Mononuclear cell (primary cell): ENCODE results near the gene SNRNP35. TPM values are rescaled to one million over a fixed set of nuclear protein-coding genes. Genes with fewer than 3 reads are reported as not detected.
"Not testable (repeated sequence)": the region's sequence is repeated elsewhere in the genome, so short reads cannot be mapped to it uniquely, and the experiment has no call there.

Experiments used
- H3K27me3 ChIP-seq: 2 replicates; pipeline ENCODE4 v1.6.0; 2011; ENCODE audit warnings: low read length, control low read depth; ENCODE audit not compliant: insufficient read depth
- H3K4me1 ChIP-seq: 2 replicates; pipeline ENCODE4 v1.5.1; 2011; ENCODE audit warnings: mild to moderate bottlenecking, low read length, control low read depth; ENCODE audit not compliant: insufficient read depth
- H3K4me3 ChIP-seq: 2 replicates; pipeline ENCODE4 v1.5.1; 2011; ENCODE audit warnings: mild to moderate bottlenecking, low read length, moderate library complexity
- H3K9me3 ChIP-seq: 2 replicates; pipeline ENCODE4 v1.5.1; 2011; ENCODE audit warnings: low read depth, mild to moderate bottlenecking, control low read depth, low read length
- total RNA-seq: library from RNA; depleted of rRNA; stranded (reverse); fragments of >200 nt; gene quantifications from one replicate; pipeline ENCODE4 v1.2.3, GENCODE V29; 2012

SNRNP35 gene
- total RNA-seq, 1 donor, result 13.7 TPM

DNA sequence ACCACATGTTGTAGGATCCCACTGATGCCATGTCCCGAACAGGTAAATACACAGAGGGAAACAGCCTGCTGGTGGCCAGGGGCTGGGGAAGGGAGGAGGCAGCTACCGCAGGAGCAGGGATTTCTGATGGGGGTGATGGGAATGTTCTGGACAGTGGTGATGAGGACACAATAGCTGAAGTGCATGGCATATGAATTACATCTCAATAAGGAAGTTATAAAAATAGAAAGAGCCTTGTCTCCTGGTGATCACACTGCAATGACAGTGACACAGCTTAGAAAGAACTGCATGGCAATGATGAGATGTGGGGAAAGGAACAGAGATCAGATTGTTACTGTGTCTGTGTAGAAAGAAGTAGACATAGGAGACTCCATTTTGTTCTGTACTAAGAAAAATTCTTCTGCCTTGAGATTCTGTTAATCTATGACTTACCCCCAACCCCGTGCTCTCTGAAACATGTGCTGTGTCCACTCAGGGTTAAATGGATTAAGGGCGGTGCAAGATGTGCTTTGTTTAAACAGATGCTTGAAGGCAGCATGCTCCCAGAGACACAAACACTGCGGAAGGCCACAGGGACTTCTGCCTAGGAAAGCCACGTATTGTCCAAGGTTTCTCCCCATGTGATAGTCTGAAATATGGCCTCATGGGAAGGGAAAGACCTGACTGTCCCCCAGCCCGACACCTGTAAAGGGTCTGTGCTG, 34.5 kb downstream of the SNRNP35 start:
- not testable (repeated sequence) for H3K27me3 ChIP-seq, H3K9me3 ChIP-seq, H3K4me3 ChIP-seq, H3K4me1 ChIP-seq

DNA sequence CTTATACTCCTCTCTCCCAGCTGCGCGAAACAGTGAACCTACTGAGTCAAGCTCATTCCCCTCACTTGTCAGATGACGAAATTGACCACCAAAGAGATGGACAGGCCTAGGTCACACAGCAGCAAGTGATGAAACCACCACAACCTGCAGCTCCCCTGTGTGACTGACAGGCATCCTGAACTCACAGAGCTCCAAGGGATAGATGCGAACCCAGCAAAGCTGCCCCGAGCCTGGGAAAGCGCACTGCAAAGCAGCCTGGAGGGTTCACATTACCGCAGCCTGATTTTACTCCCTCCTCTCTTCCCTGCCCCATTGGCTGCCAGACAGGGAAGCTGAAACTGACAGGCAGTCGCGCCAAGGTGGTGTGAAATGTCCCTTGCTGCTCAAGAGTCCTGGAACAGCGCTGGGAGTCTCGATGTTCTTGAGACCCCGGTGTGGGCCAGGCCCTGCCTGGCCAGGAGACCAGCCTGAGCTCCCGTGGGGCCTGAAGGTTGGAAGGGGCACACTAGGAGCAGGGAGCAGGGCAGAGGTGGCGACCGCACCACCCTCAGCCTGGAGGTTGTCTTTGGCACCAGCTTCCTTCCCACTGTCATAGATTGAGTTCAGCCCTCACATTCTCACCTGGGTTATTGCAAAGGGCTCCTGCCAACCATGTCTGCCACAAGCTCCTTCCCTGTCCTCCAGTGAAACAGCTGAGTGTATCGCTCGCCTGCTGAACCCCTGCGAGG, 36.3 kb downstream of the SNRNP35 start:
- no peaks in the 10 kb centered on the region for H3K4me1 ChIP-seq
- H3K9me3 ChIP-seq, result no peaks in the 10 kb centered on the region
- H3K27me3 ChIP-seq, result no peaks in the 10 kb centered on the region
- no peak overlapping the region for H3K4me3 ChIP-seq

- Histone ChIP-seq H3K27me3 (no peaks in the 10 kb centered on the region), H3K4me1 (no peaks in the 10 kb centered on the region), H3K9me3 (no peaks in the 10 kb centered on the region), H3K4me3 (no peak overlapping the region)
These were observed 39.1 kb downstream of the SNRNP35 start for GRCh38 chr12:123497065-123497464.

DNA sequence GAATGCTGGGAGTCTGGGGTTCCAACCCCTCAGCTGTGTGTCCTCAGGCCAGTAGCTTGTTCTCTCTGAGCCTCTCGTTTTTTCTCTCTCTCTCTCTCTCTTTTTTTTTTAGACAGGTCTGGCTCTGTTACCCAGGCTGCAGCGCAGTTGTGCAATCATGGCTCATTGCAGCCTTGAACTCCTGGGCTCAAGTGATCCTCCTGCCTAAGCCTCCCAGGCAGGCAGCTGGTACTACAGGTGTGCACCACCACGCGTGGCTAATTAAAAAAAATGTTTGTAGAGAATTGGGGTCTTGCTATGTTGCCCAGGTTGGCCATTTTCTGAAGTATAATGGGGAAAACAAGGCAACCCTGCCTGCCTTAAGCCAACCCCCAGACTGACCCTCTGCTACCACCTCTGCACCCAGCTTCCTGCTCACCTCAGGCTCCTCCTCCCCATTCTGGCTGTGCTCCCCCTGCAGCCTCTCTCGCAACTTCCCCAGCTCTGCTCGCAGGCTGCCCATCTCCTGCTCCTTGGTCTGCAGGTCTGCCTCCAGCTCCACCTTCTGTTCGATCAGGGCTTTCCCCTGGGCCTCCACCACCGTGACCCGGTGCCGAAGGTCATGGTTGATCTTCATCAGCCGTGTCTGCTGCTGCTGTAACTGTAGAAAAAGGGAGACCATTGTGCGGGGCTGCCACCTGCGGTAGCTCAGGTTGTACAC, 40.3 kb downstream of the SNRNP35 start:
- no peak overlapping the region for H3K4me3 ChIP-seq
- no peaks in the 10 kb centered on the region for H3K4me1 ChIP-seq
- no peaks in the 10 kb centered on the region for H3K27me3 ChIP-seq
- no peaks in the 10 kb centered on the region for H3K9me3 ChIP-seq

- H3K27me3 ChIP-seq, result no peaks in the 10 kb centered on the region
- H3K9me3 ChIP-seq, result no peaks in the 10 kb centered on the region
- H3K4me3 ChIP-seq, result no peak overlapping the region
- H3K4me1 ChIP-seq, result no peaks in the 10 kb centered on the region
These were observed 41.4 kb downstream of the SNRNP35 start for GRCh38 chr12:123499332-123499731.

- H3K4me3 ChIP-seq, result no peak overlapping the region
- H3K9me3 ChIP-seq, result no peaks in the 10 kb centered on the region
These were observed 44.3 kb downstream of the SNRNP35 start for GRCh38 chr12:123502163-123502704.

GRCh38 chr12:123506059-123506842, 48.3 kb downstream of the SNRNP35 start:
- Histone ChIP-seq H3K4me1 (no peaks in the 10 kb centered on the region), H3K4me3 (no peak overlapping the region), H3K9me3 (no peaks in the 10 kb centered on the region), H3K27me3 (no peaks in the 10 kb centered on the region)

More at GRCh38 chr12:123502163-123502704, 44.3 kb downstream of the SNRNP35 start:
- no peaks in the 10 kb centered on the region for H3K27me3 ChIP-seq
- H3K4me1 ChIP-seq, result no peaks in the 10 kb centered on the region

DNA sequence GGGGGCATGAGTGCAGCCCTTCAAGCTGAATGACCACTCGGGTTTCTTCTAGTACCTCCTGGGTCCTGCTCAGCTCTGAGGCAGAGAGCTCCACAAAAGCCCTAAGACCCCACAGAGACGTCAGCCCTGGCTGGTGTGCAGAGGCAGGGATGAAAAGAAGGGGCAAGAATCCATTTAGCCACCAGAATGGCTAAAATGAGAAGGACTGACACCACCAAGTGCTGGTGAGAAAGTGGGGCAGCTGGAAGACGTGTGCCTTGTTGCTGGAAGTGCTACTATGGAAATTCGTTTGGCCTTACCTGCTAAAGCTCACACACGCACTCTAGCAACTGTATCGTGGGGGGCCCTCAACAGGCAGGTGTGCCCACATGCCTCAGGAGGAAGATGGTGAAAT, 48.9 kb downstream of the SNRNP35 start:
- no peaks in the 10 kb centered on the region for H3K4me1 ChIP-seq
- no peaks in the 10 kb centered on the region for H3K27me3 ChIP-seq
- H3K4me3 ChIP-seq, result no peak overlapping the region
- no peaks in the 10 kb centered on the region for H3K9me3 ChIP-seq

- H3K4me3 ChIP-seq, result no peak overlapping the region
- no peaks in the 10 kb centered on the region for H3K27me3 ChIP-seq
- no peaks in the 10 kb centered on the region for H3K4me1 ChIP-seq
- no peaks in the 10 kb centered on the region for H3K9me3 ChIP-seq
These were observed 55.1 kb downstream of the SNRNP35 start for GRCh38 chr12:123512838-123513665.

GRCh38 chr12:123513805-123514204, 55.9 kb downstream of the SNRNP35 start:
- H3K27me3 ChIP-seq, result no peaks in the 10 kb centered on the region
- H3K4me1 ChIP-seq, result no peaks in the 10 kb centered on the region
- no peak overlapping the region for H3K4me3 ChIP-seq
- no peaks in the 10 kb centered on the region for H3K9me3 ChIP-seq

DNA sequence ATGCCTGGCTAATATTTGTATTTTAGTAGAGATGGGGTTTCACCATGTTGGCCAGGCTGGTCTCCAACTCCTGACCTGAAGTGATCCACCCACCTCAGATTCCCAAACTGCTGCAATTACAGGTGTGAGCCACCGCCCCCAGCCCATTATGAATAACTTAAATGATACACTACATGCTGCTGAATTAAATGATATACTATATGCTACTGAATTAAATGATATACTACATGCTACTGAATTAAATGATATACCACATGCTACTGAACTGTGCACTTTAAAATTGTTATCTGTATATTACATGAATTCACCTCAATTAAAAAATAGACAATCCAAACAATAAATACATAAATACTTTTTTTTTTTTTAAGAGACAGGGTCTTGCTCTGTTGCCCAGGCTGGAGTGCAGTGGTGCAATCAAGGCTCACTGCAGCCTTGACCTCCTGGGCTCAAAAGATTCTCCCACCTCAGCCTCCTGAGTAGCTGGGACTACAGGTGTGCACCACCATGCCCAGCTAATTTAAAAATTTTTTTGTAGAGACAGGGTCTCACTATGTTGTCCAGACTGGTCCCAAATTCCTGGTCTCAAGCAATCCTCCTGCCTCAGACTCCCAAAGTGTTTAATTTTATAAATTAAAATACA, 56.8 kb downstream of the SNRNP35 start:
- not testable (repeated sequence) for H3K4me3 ChIP-seq, H3K9me3 ChIP-seq, H3K4me1 ChIP-seq, H3K27me3 ChIP-seq

- H3K4me1 ChIP-seq, result no peaks in the 10 kb centered on the region
- no peak overlapping the region for H3K4me3 ChIP-seq
- H3K27me3 ChIP-seq, result no peaks in the 10 kb centered on the region
- no peaks in the 10 kb centered on the region for H3K9me3 ChIP-seq
These were observed 58.4 kb downstream of the SNRNP35 start for GRCh38 chr12:123516216-123516780.
